ENCODE results near the gene RNASEH2C. TPM values are rescaled to one million over a fixed set of nuclear protein-coding genes. Genes with fewer than 3 reads are reported as not detected.
A peak's percentile ranks its signal among the peaks of the same experiment; 100 is the strongest.

The RNASEH2C gene
- total RNA-seq, 1 experiment from 2014 or later: 107 TPM

DNA sequence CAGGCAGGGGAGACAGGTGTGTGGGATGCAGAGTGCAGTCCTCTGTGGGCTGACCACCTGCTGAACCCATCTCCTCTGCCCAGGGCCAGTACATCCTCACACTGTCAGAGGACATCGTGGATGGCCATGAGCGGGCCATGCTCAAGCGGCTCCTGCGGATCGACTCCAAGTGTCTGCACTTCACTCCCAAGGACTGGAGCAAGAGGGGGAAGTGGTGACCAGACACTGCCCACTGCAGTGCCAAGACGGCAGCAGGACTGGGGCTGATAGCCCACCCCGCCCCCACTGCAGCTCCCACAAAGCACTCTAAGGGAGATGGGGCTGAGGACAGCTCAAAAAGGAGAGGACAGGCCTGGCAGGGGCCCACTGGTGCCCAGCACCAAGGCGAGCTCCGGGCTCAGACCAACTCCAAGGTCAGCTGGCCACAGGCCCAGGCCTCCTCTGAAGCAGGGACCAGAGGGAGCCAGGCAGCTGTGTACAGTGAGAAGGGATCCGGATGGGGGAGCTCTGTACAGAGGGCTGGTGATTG lies 1.6 kb downstream of the RNASEH2C start:
- intact Hi-C loops (cut with micrococcal nuclease; ENCODE audit: unreplicated experiment) (no loop called here), in situ Hi-C loops (cut with HindIII; ENCODE audit: low pct_unique_long_range_greater_than_20kb, low sequenced_read_pairs) (no loop called here)
- Histone ChIP-seq H3K36me3 (ENCODE audit: control insufficient read depth, insufficient read depth, low read length) (peaks cover 17% of the 10 kb centered on the region; the same call in 1 of the 2 replicates), H3K4me1 (ENCODE audit: control insufficient read depth, insufficient read depth, low read length) (peaks cover 14% of the 10 kb centered on the region), H3K9me3 (ENCODE audit: control insufficient read depth, insufficient read depth, low read depth, low read length) (no peaks in the 10 kb centered on the region), H3K27ac (ENCODE audit: low read length) (peak overlapping the region; percentile 83), H3K4me3 (ENCODE audit: low read depth in 2 of 2, low read length in 2 of 2) (peak overlapping the region; percentile 72 to 82), H3K27me3 (ENCODE audit: control insufficient read depth, insufficient read depth, low read length) (no peaks in the 10 kb centered on the region)
- no TSS peak for BruUV-seq (replicated peaks)
- ChIA-PET CTCF (interaction anchor here (2.1 kb wide), 1 partner anchor 61 kb away, joined by 8 read pairs; no protein-coding TSS in a partner anchor), POLR2A (no interaction called here)
- ATAC-seq (peak; percentile 47), DNase-seq (ENCODE audit: low read depth, low spot score) (no peak)
- TF ChIP-seq POLR2AphosphoS5 (IDR thresholded peaks at IDR 0.05; ENCODE audit: low read depth, low read length) (no peak), TCF7L2 (IDR thresholded peaks at IDR 0.05; ENCODE audit: low read depth, low read length) (no peak), REST (IDR thresholded peaks at IDR 0.05; ENCODE audit: insufficient read depth in 1 of 2, low read depth in 2 of 2, low read length in 1 of 2) (0 out of 4 replicates have a peak, but pooled peaks of 1 of the 2 experiments have one; percentile 26), SIN3A (IDR thresholded peaks at IDR 0.05; ENCODE audit: borderline replicate concordance, insufficient read depth, low read depth, low read length) (0 out of 2 replicates have a peak, but pooled peaks have one; percentile 64), CTCF (IDR thresholded peaks at IDR 0.05) (no peak)

- in situ Hi-C loops (cut with HindIII; ENCODE audit: low pct_unique_long_range_greater_than_20kb, low sequenced_read_pairs) (no loop called here), intact Hi-C loops (cut with micrococcal nuclease; ENCODE audit: unreplicated experiment) (no loop called here)
- no TSS peak for BruUV-seq (replicated peaks)
- H3K4me1 ChIP-seq (ENCODE audit: control insufficient read depth, insufficient read depth, low read length): peaks cover 14% of the 10 kb centered on the region
- H3K36me3 ChIP-seq (ENCODE audit: control insufficient read depth, insufficient read depth, low read length): peaks cover 20% of the 10 kb centered on the region; the same call in 1 of the 2 replicates
- ChIA-PET POLR2A (no interaction called here), CTCF (no interaction called here)
- no peak for TF ChIP-seq CTCF (IDR thresholded peaks at IDR 0.05)
- TF ChIP-seq POLR2AphosphoS5 (IDR thresholded peaks at IDR 0.05; ENCODE audit: low read depth, low read length): no peak
- TF ChIP-seq TCF7L2 (IDR thresholded peaks at IDR 0.05; ENCODE audit: low read depth, low read length): no peak
- no peak for TF ChIP-seq REST (IDR thresholded peaks at IDR 0.05; ENCODE audit: insufficient read depth in 1 of 2, low read depth in 2 of 2, low read length in 1 of 2)
- no peak for TF ChIP-seq SIN3A (IDR thresholded peaks at IDR 0.05; ENCODE audit: borderline replicate concordance, insufficient read depth, low read depth, low read length)
- H3K27me3 ChIP-seq (ENCODE audit: control insufficient read depth, insufficient read depth, low read length): no peaks in the 10 kb centered on the region
- no peak for DNase-seq (ENCODE audit: low read depth, low spot score)
- no peak for ATAC-seq
- H3K9me3 ChIP-seq (ENCODE audit: control insufficient read depth, insufficient read depth, low read depth, low read length): no peaks in the 10 kb centered on the region
- H3K4me3 ChIP-seq (ENCODE audit: low read depth in 2 of 2, low read length in 2 of 2): peak overlapping the region in 1 of 2 experiments; percentile 72; a peak in 3 of 4 replicates
- peak overlapping the region; percentile 83; the same call in 1 of the 2 replicates for H3K27ac ChIP-seq (ENCODE audit: low read length)
Observed at GRCh38 chr11:65718531-65718930, 2.1 kb downstream of the RNASEH2C start.

Measured in Panc1 (cell line).